HEK293 (cell line): ENCODE data around the gene STN1.

ENCODE experiments used
- BCL11B ChIP-seq: fragments of 450-650 bp; formaldehyde crosslinking; IDR thresholded peaks from 2 replicates; pipeline ENCODE4 v1.5.1; 2016; ENCODE audit warnings: low read depth, missing biosample characterization, missing genetic modification characterization
- GLIS2 ChIP-seq: fragments of 450-650 bp; formaldehyde crosslinking; IDR thresholded peaks from 2 replicates; pipeline ENCODE4 v1.5.1; 2016; ENCODE audit warnings: missing biosample characterization, missing genetic modification characterization
- KLF8 ChIP-seq: fragments of 450-650 bp; formaldehyde crosslinking; IDR thresholded peaks from 2 replicates; pipeline ENCODE4 v1.5.1; 2016; ENCODE audit warnings: missing biosample characterization, missing genetic modification characterization
- MEIS1 ChIP-seq: sonication (generic); formaldehyde crosslinking; IDR thresholded peaks from 2 replicates; pipeline ENCODE4 v1.8.1; 2022; ENCODE audit warnings: missing genetic modification reagents, mild to moderate bottlenecking, borderline replicate concordance
- SCRT2 ChIP-seq: fragments of 450-650 bp; formaldehyde crosslinking; IDR thresholded peaks from 2 replicates; pipeline ENCODE4 v1.5.1; 2016; ENCODE audit warnings: missing biosample characterization, missing genetic modification characterization
- SP2 ChIP-seq: fragments of 450-650 bp; formaldehyde crosslinking; IDR thresholded peaks from 2 replicates; pipeline ENCODE4 v1.5.1; 2016; ENCODE audit warnings: missing biosample characterization, missing genetic modification characterization
- WT1 ChIP-seq: fragments of 450-650 bp; formaldehyde crosslinking; IDR thresholded peaks from 2 replicates; pipeline ENCODE4 v1.5.1; 2016; ENCODE audit warnings: missing biosample characterization, missing genetic modification characterization
- ZBTB20 ChIP-seq: fragments of 450-650 bp; formaldehyde crosslinking; IDR thresholded peaks from 2 replicates; pipeline ENCODE4 v1.5.1; 2016; ENCODE audit warnings: missing biosample characterization, missing genetic modification characterization
- ZBTB48 ChIP-seq: fragments of 450-650 bp; formaldehyde crosslinking; IDR thresholded peaks from 2 replicates; pipeline ENCODE4 v1.5.1; 2016; ENCODE audit warnings: missing biosample characterization, missing genetic modification characterization
- ZBTB8A ChIP-seq: fragments of 450-650 bp; formaldehyde crosslinking; IDR thresholded peaks from 2 replicates; pipeline ENCODE4 v1.5.1; 2016; ENCODE audit warnings: missing biosample characterization, missing genetic modification characterization
- ZNF146 ChIP-seq: fragments of 450-650 bp; formaldehyde crosslinking; IDR thresholded peaks from 2 replicates; pipeline ENCODE4 v1.5.1; 2016; ENCODE audit warnings: missing biosample characterization, missing genetic modification characterization
- ZNF211 ChIP-seq: fragments of 450-650 bp; formaldehyde crosslinking; IDR thresholded peaks from 2 replicates; pipeline ENCODE4 v1.5.1; 2016; ENCODE audit warnings: low read depth, missing biosample characterization, missing genetic modification characterization
- ZNF354C ChIP-seq: fragments of 450-650 bp; formaldehyde crosslinking; IDR thresholded peaks from 2 replicates; pipeline ENCODE4 v1.5.1; 2016; ENCODE audit warnings: missing biosample characterization, missing genetic modification characterization, low read depth, borderline replicate concordance
- ZNF596 ChIP-seq: fragments of 450-650 bp; IDR thresholded peaks from 2 replicates; pipeline ENCODE4 v1.5.0; 2018; ENCODE audit warnings: missing biosample characterization, mild to moderate bottlenecking, missing genetic modification characterization, moderate library complexity
- ZNF660 ChIP-seq: fragments of 450-650 bp; IDR thresholded peaks from 2 replicates; pipeline ENCODE4 v1.5.1; 2018; ENCODE audit warnings: missing biosample characterization, mild to moderate bottlenecking, missing genetic modification characterization
- ZNF747 ChIP-seq: fragments of 450-650 bp; formaldehyde crosslinking; IDR thresholded peaks from 2 replicates; pipeline ENCODE4 v1.5.1; 2016; ENCODE audit warnings: missing biosample characterization, missing genetic modification characterization
- ZSCAN23 ChIP-seq: fragments of 450-650 bp; formaldehyde crosslinking; IDR thresholded peaks from 2 replicates; pipeline ENCODE4 v1.5.1; 2016; ENCODE audit warnings: missing biosample characterization, missing genetic modification characterization
- TF ChIP-seq, protein P1 (sequence below): fragments of 450-650 bp; formaldehyde crosslinking; conservative IDR thresholded peaks from 2 replicates; pipeline ENCODE4 v1.5.1; 2016; ENCODE audit warnings: low read depth, missing biosample characterization, missing genetic modification characterization
- TF ChIP-seq, protein P2 (sequence below): fragments of 450-650 bp; formaldehyde crosslinking; IDR thresholded peaks from 2 replicates; pipeline ENCODE4 v1.5.1; 2017; ENCODE audit warnings: missing biosample characterization, mild to moderate bottlenecking, missing genetic modification characterization, moderate library complexity
- TF ChIP-seq, protein P3 (sequence below): fragments of 450-650 bp; formaldehyde crosslinking; optimal IDR thresholded peaks from 2 replicates; pipeline ENCODE3; 2016; ENCODE audit warnings: missing biosample characterization, mild to moderate bottlenecking, missing genetic modification characterization
- TF ChIP-seq, protein P4 (sequence below): fragments of 450-650 bp; formaldehyde crosslinking; IDR thresholded peaks from 2 replicates; pipeline ENCODE4 v1.5.1; 2016; ENCODE audit warnings: missing biosample characterization, missing genetic modification characterization, borderline replicate concordance
- TF ChIP-seq, protein P5 (sequence below): fragments of 450-650 bp; formaldehyde crosslinking; IDR thresholded peaks from 2 replicates; pipeline ENCODE4 v1.5.1; 2017; ENCODE audit warnings: missing biosample characterization, missing genetic modification characterization
- TF ChIP-seq, protein P6 (sequence below): fragments of 450-650 bp; formaldehyde crosslinking; IDR thresholded peaks from 2 replicates; pipeline ENCODE4 v1.5.1; 2017; ENCODE audit warnings: missing biosample characterization, missing genetic modification characterization

The STN1 gene

DNA sequence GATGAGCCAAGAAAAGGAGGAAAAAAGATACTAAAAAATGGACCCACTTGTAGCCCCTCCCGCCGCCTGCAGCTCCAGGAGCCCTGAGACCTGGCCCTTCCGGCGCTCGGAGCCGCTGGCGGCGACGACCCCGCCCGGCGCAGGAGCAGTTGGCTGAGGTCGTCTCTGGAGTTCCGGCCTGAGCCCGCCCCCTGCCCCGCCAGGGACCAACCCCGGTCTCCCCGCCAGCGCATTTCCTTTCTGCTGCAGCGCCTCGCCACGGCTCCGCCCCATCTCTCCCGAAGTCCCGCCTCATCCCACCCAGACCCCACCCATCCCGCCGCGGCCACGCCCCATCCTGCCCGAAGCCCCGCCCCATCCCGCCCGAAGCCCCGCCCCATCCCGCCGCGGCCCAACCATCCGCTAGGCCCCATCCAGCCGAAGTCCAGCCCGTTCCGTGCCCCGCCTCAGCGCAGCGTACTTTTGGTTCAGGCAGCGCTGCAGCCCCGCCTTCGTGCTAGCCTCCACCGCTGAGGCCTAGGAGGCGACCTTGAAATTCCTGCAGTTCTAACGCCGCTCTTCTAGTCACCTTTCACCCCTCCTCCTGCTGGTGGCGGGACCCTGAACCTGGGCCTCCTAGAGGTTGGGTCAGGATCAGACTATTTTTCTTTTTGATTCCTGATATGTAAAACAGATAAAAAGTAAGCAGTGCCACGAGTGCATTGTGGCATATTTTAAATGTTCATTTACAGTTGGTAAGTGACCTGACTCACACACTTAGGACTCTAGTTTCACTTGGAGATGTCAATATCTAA is at the start of gene STN1 (continued):
- TF ChIP-seq, protein P1, sequence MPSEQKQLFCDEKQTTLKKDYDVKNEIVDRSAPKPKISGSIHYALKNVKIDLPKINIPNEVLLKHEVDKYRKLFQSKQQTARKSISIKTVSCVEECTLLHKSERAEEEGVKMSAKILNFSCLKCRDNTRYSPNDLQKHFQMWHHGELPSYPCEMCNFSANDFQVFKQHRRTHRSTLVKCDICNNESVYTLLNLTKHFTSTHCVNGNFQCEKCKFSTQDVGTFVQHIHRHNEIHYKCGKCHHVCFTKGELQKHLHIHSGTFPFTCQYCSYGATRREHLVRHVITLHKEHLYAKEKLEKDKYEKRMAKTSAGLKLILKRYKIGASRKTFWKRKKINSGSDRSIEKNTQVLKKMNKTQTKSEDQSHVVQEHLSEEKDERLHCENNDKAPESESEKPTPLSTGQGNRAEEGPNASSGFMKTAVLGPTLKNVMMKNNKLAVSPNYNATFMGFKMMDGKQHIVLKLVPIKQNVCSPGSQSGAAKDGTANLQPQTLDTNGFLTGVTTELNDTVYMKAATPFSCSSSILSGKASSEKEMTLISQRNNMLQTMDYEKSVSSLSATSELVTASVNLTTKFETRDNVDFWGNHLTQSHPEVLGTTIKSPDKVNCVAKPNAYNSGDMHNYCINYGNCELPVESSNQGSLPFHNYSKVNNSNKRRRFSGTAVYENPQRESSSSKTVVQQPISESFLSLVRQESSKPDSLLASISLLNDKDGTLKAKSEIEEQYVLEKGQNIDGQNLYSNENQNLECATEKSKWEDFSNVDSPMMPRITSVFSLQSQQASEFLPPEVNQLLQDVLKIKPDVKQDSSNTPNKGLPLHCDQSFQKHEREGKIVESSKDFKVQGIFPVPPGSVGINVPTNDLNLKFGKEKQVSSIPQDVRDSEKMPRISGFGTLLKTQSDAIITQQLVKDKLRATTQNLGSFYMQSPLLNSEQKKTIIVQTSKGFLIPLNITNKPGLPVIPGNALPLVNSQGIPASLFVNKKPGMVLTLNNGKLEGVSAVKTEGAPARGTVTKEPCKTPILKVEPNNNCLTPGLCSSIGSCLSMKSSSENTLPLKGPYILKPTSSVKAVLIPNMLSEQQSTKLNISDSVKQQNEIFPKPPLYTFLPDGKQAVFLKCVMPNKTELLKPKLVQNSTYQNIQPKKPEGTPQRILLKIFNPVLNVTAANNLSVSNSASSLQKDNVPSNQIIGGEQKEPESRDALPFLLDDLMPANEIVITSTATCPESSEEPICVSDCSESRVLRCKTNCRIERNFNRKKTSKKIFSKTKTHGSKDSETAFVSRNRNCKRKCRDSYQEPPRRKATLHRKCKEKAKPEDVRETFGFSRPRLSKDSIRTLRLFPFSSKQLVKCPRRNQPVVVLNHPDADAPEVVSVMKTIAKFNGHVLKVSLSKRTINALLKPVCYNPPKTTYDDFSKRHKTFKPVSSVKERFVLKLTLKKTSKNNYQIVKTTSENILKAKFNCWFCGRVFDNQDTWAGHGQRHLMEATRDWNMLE: peak; percentile 45
- TF ChIP-seq ZBTB20 (tag by site-specific recombination) (no peak; the same call in 1 of the 2 replicates), SCRT2 (tag by site-specific recombination) (peak; percentile 6; the same call in 1 of the 2 replicates), ZNF354C (tag by site-specific recombination) (no peak), ZNF747 (tag by site-specific recombination) (no peak), ZBTB48 (tag by site-specific recombination) (no peak), ZNF596 (tag by site-specific recombination) (no peak; the same call in 1 of the 2 replicates), ZNF146 (no peak), ZSCAN23 (tag by site-specific recombination) (no peak), GLIS2 (tag by site-specific recombination) (peak; percentile 62; the same call in 1 of the 2 replicates), BCL11B (tag by site-specific recombination) (no peak), ZNF660 (peak; percentile 65; the same call in 1 of the 2 replicates), SP2 (tag by site-specific recombination) (peak; percentile 96), MEIS1 (CRISPR knock-in tag) (no peak), WT1 (tag by site-specific recombination) (no peak), KLF8 (tag by site-specific recombination) (peak; percentile 87), ZBTB8A (tag by site-specific recombination) (no peak), ZNF211 (tag by site-specific recombination) (no peak)
- TF ChIP-seq, protein P2, sequence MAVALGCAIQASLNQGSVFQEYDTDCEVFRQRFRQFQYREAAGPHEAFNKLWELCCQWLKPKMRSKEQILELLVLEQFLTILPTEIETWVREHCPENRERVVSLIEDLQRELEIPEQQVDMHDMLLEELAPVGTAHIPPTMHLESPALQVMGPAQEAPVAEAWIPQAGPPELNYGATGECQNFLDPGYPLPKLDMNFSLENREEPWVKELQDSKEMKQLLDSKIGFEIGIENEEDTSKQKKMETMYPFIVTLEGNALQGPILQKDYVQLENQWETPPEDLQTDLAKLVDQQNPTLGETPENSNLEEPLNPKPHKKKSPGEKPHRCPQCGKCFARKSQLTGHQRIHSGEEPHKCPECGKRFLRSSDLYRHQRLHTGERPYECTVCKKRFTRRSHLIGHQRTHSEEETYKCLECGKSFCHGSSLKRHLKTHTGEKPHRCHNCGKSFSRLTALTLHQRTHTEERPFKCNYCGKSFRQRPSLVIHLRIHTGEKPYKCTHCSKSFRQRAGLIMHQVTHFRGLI: no peak; the same call in 1 of the 2 replicates
- TF ChIP-seq, protein P3, sequence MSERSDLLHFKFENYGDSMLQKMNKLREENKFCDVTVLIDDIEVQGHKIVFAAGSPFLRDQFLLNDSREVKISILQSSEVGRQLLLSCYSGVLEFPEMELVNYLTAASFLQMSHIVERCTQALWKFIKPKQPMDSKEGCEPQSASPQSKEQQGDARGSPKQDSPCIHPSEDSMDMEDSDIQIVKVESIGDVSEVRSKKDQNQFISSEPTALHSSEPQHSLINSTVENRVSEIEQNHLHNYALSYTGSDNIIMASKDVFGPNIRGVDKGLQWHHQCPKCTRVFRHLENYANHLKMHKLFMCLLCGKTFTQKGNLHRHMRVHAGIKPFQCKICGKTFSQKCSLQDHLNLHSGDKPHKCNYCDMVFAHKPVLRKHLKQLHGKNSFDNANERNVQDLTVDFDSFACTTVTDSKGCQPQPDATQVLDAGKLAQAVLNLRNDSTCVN (tag by site-specific recombination): peak; percentile 44
- TF ChIP-seq, protein P4, sequence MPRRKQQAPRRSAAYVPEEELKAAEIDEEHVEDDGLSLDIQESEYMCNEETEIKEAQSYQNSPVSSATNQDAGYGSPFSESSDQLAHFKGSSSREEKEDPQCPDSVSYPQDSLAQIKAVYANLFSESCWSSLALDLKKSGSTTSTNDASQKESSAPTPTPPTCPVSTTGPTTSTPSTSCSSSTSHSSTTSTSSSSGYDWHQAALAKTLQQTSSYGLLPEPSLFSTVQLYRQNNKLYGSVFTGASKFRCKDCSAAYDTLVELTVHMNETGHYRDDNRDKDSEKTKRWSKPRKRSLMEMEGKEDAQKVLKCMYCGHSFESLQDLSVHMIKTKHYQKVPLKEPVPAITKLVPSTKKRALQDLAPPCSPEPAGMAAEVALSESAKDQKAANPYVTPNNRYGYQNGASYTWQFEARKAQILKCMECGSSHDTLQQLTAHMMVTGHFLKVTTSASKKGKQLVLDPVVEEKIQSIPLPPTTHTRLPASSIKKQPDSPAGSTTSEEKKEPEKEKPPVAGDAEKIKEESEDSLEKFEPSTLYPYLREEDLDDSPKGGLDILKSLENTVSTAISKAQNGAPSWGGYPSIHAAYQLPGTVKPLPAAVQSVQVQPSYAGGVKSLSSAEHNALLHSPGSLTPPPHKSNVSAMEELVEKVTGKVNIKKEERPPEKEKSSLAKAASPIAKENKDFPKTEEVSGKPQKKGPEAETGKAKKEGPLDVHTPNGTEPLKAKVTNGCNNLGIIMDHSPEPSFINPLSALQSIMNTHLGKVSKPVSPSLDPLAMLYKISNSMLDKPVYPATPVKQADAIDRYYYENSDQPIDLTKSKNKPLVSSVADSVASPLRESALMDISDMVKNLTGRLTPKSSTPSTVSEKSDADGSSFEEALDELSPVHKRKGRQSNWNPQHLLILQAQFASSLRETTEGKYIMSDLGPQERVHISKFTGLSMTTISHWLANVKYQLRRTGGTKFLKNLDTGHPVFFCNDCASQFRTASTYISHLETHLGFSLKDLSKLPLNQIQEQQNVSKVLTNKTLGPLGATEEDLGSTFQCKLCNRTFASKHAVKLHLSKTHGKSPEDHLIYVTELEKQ (tag by site-specific recombination): no peak
- TF ChIP-seq, protein P5, sequence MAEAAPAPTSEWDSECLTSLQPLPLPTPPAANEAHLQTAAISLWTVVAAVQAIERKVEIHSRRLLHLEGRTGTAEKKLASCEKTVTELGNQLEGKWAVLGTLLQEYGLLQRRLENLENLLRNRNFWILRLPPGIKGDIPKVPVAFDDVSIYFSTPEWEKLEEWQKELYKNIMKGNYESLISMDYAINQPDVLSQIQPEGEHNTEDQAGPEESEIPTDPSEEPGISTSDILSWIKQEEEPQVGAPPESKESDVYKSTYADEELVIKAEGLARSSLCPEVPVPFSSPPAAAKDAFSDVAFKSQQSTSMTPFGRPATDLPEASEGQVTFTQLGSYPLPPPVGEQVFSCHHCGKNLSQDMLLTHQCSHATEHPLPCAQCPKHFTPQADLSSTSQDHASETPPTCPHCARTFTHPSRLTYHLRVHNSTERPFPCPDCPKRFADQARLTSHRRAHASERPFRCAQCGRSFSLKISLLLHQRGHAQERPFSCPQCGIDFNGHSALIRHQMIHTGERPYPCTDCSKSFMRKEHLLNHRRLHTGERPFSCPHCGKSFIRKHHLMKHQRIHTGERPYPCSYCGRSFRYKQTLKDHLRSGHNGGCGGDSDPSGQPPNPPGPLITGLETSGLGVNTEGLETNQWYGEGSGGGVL: no peak
- TF ChIP-seq, protein P6, sequence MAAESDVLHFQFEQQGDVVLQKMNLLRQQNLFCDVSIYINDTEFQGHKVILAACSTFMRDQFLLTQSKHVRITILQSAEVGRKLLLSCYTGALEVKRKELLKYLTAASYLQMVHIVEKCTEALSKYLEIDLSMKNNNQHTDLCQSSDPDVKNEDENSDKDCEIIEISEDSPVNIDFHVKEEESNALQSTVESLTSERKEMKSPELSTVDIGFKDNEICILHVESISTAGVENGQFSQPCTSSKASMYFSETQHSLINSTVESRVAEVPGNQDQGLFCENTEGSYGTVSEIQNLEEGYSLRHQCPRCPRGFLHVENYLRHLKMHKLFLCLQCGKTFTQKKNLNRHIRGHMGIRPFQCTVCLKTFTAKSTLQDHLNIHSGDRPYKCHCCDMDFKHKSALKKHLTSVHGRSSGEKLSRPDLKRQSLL (tag by site-specific recombination): peak; percentile 95
